SHP77 (cell line): ENCODE data around the gene ILDR2.

Experiments
- DNase-seq, 2 experiments: peaks; one replicate each; lab custom pipeline; 2025; lab: John Stamatoyannopoulos, UW

Gene ILDR2

DNA sequence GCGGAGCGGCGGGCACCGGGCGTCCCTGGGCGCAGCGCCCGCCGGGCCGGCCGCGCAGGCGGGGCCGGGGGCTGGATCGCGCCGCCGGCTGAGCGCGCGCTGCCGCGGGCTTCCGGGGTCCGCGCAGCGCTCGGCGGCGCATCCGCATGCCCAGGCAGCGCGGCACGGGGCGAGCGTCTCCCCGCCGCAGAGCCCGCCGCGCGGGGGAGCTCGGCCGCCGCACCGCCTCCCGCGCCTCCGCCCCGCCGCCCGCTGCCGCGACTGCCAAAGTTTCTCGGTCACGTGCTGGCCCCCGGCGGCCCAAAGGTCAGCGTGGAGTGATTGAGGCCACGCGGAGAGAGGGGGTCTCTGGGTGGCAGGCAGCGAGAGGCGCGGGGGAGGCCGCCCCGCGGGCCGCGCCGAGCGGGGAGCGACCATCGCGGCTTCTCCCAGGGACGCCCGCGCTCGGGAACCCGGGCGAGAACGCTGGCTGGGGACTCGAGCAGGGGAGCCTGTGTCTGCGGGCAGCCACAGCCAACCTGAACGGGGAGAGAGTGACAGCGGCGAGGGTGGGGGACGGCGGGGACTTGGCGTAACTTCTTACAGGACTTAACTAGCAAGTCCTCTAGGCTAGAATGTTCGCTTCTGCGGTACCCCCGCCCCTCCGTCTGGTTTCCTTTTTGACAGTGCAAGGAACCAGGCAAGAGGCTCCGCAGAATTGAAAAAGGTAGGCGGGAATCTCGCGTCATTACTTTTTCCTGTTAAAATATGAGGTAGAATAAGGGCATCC, at the start of gene ILDR2:
ILDR2 (minus strand) TSS at position 180 of the 769 bp plus-strand sequence. CDS start 272 bp downstream, outside the sequence.
- peak; percentile 18 to 25 for DNase-seq

- no peak for DNase-seq
These were observed 47.0 kb upstream of the ILDR2 start for GRCh38 chr1:167022384-167022783.

DNA sequence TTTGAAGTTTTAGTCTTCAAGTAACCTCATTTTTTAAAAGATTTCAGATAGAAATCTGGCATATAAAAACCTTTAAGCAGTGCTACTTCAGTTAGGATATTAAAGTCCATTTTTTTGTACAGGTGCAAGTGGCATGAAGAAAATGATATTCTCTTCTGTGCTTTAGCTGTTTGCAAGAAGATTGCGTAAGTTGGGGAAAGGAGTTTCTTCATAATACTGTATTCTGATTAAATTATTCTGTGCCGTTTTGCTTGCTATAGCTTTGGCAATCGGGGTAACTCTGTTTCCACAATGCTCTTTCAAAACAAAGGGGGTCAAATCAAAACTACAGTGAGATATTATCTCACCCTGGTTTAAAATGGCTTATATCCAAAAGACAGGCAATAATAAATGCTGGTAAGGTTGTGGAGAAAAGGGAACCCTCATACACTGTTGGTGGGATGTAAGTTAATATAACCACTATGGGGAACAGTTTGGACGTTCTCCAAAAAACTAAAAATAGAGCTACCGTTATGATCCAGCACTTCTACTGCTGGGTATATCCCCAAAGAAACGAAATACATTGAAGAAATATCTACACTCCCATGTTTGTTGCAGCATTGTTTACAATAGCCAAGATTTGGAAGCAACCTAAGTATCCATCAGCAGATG, 40.9 kb upstream of the ILDR2 start:
- DNase-seq: no peak

DNA sequence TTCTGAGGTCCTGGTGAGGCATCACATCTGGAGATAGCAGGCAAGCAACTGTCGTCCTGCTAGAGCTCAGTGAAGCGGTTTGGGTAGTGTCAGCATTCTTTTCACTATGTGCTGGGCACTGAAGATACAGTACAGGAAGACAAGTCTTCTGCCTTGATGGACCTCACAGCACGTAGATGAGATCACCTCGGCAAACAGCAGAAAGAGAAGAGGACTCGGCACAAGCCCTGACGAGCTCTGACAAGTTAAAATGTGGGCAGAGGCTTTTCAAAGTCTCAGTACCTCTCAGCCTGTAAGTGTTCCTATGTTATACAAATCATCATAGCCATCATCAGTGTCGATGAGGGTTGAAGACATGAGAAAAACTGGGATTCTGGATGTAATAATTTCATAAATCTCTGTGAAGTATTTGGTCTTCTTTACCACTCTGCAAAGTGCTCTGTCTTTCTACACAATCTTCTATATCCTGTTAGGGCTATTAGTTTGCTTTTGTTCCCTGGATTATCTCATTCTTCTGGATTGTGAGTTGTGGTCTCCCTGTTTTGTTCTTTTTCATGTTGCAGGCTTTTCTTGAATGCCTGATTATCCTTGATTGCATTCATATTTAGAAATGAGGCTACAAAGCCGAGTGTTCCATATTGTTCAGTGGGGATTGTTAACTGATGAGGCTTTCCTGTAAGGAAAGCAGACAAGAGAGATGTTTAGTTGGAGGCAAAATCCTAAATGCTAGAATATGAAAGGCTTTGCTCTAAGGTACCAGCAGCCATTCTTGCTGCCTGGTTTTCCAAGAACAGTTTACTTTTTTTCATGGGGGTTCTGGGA, 38.0 kb upstream of the ILDR2 start:
- no peak for DNase-seq

GRCh38 chr1:167012570-167012969, 37.2 kb upstream of the ILDR2 start:
- DNase-seq: no peak

DNA sequence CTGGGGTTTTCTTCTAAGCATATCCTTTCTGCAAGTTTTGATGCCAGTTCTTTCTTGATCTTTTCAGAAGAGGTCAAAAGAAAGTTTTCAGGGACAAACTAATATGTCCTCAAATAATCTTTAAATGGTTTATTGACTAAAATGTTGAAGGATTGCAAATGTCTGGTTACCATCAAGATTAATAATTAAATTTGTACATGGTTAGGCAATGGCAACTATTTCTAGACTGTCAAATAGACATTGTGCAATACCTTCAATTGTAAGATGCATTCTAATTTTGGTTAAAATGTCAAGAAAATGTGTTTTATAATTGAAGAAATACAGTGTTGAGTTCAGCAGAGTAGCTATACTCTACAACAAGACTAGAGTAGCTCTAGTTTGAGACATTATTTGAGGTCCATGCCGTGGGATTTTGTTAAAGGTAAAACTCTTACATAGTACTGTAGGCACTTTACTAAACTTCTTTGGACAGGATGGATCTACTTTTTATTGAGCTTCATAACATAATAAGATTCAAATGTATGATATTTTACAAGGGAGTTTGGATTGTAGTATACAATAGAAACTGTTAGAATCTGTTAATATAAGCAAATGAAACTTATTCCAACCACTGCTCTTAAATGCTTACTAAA, 36.3 kb upstream of the ILDR2 start:
- DNase-seq: no peak

DNA sequence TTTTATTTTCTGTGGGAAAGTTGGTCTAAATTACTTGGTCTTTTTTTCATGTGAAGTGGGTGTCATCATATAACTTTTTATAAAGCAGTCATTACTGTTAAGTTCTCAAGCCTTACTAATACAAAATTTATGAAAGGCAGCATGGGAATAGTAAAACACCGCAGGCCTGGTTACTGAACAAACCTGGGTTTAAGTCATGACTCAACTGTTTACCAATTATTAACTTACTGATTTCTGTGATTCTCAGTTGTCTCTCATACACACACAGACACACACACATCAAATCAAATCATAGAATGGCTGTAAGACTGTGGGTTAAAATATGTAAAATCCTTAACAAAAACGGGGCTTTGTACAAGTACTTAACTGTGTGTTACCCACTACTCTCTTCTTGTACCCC, 28.4 kb upstream of the ILDR2 start:
- no peak for DNase-seq

DNA sequence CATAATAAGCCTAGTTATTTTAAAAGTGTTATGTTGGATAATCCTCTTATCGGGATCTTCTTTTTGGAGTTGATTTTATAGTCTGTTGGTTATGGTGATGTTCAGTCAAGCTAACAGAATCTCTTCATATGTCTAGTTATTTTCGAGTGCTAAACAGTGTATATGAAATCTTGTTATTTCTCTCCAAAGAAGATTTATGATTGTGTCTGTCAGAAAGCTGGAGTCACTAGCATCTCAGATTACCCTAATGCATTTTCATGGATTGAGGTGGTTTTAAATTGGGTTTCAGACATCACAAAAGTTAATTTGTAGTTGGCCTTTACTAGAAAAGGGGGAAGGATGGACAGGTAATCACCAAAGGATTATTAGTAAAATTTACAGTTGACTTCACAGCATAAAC, 27.0 kb upstream of the ILDR2 start:
- no peak for DNase-seq

DNA sequence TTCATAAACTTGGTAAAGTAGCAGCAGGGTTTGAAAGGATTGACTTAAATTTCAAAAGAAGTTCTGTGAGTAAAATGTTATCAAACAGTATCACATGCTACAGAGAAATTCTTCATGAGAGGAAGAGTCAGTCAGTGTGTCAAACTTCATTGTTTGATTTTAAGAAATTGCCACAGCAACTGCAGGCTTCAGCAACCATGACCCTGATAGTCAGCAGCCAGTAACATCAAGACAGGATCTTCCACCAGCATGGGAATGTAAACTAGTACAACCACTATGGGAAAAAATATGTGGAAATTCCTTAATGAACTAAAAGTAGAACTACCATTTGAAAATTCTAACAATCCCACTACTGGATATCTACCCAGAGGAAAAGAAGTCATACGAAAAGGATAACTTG, 25.2 kb upstream of the ILDR2 start:
- DNase-seq: no peak

GRCh38 chr1:166999500-167000055, 24.2 kb upstream of the ILDR2 start:
- DNase-seq: no peak

DNA sequence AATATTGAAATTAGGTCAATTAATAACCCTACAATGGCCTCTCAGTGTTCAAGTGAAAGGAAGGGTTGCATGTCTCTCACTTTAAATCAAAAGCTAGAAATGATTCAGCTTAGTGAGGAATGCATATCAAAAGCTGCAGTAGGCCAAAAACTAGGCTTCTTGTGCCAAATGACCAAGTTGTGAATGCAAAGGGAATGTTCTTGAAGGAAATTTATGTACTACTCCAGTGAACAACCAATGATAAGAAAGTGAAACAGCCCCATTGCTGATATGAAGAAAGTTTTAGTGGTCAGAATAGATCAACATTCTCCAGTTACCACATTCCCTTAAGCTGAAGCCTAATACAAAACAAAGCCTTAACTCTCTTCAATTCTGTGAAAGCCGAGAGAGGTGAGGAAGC, 23.7 kb upstream of the ILDR2 start:
- DNase-seq: no peak

- no peak for DNase-seq
These were observed 13.7 kb upstream of the ILDR2 start, which contains the start of gene MAEL for GRCh38 chr1:166988974-166989515. MAEL (plus strand) TSS chr1:166989280; CDS start chr1:166989353, 73 bp downstream.

GRCh38 chr1:166981589-166981988, 6.2 kb upstream of the ILDR2 start:
- DNase-seq: no peak

DNA sequence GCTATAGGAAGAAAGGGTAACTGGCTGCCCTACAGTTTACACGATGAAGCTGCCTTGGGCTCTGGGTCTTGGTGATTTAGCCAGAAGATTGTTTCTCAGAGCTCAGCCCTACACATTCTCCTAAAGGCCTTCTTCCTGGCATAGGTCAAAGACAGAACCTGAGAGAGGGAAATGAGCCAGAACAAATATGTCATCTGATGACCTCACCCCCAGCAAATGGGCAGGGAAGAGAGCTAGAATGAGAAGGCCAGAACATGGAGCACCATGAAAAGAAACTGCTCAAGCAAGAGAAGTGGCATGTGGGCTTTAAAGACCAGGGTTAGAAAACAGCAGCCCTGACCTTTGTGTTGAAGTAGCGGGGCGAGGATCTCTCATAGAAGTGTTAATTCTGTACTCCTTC, 5.5 kb upstream of the ILDR2 start:
- DNase-seq: peak; percentile 2 to 9

DNA sequence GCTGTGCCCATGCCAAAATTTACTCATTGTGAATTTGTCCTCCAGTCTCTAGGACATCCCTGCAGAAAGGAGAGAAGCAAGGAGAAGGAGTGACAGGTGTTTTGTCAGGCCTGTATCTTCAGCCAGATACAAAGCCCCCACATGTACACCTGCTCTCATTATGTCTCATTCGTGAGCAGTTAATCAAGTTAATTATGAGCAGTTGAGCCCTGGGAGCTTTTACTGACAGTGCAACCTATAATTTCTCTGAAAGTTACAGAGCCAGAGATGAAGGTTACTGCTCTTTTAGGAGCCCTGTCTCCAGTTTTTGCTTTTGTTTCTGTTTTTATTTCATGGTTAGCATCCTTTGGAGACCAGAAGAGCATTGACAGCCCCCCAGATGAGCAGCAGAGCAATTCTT, 5.0 kb upstream of the ILDR2 start:
- no peak for DNase-seq

DNA sequence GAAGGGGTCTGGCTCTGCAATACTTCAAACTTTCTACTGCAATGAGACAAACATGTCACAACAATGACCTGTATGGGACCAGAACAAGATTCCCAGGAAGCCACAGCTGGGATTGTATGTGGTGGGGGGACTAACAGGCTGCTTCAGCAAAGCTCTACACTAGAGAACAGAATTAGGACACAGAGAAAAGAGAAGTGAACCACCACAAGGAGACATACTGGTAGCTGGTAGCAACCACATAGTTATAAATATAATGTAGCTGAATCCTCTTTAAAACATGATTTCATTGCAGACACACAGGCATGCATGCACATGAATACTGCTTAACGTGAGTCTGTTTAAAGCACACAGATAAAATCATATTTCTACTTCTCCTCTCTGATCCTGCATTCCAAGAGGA, 3.5 kb upstream of the ILDR2 start:
- no peak for DNase-seq

- no peak for DNase-seq
These were observed 2.6 kb upstream of the ILDR2 start for GRCh38 chr1:166977951-166978350.

- DNase-seq: no peak
These were observed 544 bp downstream of the ILDR2 start for GRCh38 chr1:166974647-166975345.

- no peak for DNase-seq
These were observed 2.5 kb downstream of the ILDR2 start for GRCh38 chr1:166972826-166973225.

DNA sequence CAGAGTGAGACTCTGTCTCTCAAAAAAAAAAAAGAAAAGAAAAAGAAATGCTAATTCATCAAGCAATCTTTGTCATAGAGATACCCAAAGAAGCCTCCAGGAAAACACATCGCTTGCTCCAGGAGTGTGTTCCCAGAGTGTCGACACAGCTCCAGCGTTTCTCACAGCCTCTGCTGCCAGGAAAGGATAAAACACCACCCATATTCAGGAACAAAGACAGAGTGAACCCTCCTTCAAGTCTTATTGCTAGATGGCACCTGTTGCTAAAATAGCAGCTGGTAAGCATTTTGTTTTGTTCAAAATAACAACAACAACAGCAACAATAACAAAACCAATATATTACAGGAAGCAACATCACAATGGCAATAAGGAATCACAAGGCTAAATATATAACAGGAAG, 3.1 kb downstream of the ILDR2 start:
- DNase-seq: no peak

DNA sequence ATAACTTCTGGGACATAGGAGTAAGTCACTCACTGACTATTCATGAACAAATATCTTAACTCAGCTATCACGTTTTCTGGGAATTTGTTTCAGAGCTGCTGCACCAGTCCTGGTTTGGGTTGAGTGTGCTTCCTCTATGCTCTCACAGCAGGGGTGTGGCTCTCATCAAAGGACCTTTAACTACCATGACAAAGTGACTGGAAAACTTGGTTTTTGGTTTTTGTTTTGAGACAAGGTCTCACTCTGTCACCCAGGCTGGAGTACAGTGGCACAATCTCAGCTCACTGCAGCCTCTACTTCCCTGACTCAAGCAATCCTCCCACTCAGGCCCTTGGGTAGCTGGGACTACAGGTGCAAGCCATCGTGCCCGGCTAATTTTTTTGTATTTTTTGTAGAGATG, 4.1 kb downstream of the ILDR2 start:
- no peak for DNase-seq
